H1 (cell line): ENCODE data around the gene MRPL39. TPM values are rescaled to one million over a fixed set of nuclear protein-coding genes. Genes with fewer than 3 reads are reported as not detected.

Experiments used
- CTCF ChIA-PET: fragments of 300-600 bp; sonication (Branson Sonifier 250); formaldehyde crosslinking; loops from one replicate; lab custom pipeline; 2021; ENCODE audit not compliant: partially characterized antibody; lab: Charles Lee
- POLR2A ChIA-PET: fragments of 300-600 bp; sonication (Branson Sonifier 250); formaldehyde crosslinking; loops from one replicate; lab custom pipeline; 2021; ENCODE audit warnings: inconsistent platforms; ENCODE audit not compliant: partially characterized antibody; lab: Charles Lee
- DNase-seq, 2 experiments: peaks; one replicate each; pipeline versions ENCODE4 v3.0.0 to v3.0.0-alpha.2; 2010 to 2022; ENCODE audit warnings: low spot score in 2 of 2, low read depth in 1 of 2, mixed read lengths in 1 of 2
- FAIRE-seq: peaks from 2 replicates; lab custom pipeline; 2011; peaks lifted over from hg19 to GRCh38; lab: Jason Lieb, UNC
- H2AFZ ChIP-seq: 2 replicates; pipeline ENCODE4 v1.8.1; 2012; ENCODE audit warnings: low read length, inconsistent platforms
- H2AK5ac ChIP-seq: 2 replicates; pipeline ENCODE4 v1.6.1; 2013; ENCODE audit warnings: low read depth, low read length
- H2BK120ac ChIP-seq: replicated peaks from 2 replicates; pipeline ENCODE3; 2013; ENCODE audit warnings: low read depth, low read length, inconsistent platforms
- H2BK12ac ChIP-seq: 2 replicates; pipeline ENCODE4 v1.6.1; 2013; ENCODE audit warnings: low read depth, low read length
- H2BK15ac ChIP-seq: 2 replicates; pipeline ENCODE4 v1.6.1; 2013; ENCODE audit warnings: low read length
- H2BK20ac ChIP-seq: 2 replicates; pipeline ENCODE4 v1.6.1; 2013; ENCODE audit warnings: low read length
- H2BK5ac ChIP-seq: 2 replicates; pipeline ENCODE4 v1.6.1; 2013; ENCODE audit warnings: low read depth, low read length
- H3K14ac ChIP-seq: 2 replicates; pipeline ENCODE4 v1.6.1; 2013; ENCODE audit warnings: inconsistent platforms; ENCODE audit not compliant: insufficient read length
- H3K18ac ChIP-seq: 2 replicates; pipeline ENCODE4 v1.6.1; 2013; ENCODE audit warnings: low read length; ENCODE audit errors: extremely low read depth
- H3K23ac ChIP-seq: 2 replicates; pipeline ENCODE4 v1.6.1; 2013; ENCODE audit warnings: inconsistent platforms; ENCODE audit not compliant: insufficient read length
- H3K23me2 ChIP-seq: 2 replicates; pipeline ENCODE4 v1.6.1; 2013; ENCODE audit warnings: low read depth, low read length
- H3K27ac ChIP-seq: 2 replicates; pipeline ENCODE4 v1.6.1; 2011; ENCODE audit warnings: low read depth, low read length, inconsistent platforms
- H3K27me3 ChIP-seq, 4 experiments: replicated peaks in 1 of 4; 1 replicate in 1 of 4; 2 replicates in 3 of 4; pipeline versions ENCODE4 v1.6.1 to v1.8.1; 2011 to 2013; ENCODE audit warnings: low read length in 3 of 4, mild to moderate bottlenecking in 3 of 4, inconsistent platforms in 2 of 4, mixed read lengths in 2 of 4, moderate library complexity in 1 of 4; ENCODE audit not compliant: control insufficient read depth in 3 of 4, insufficient read depth in 3 of 4; ENCODE audit errors: extremely low read depth in 1 of 4
- H3K36me3 ChIP-seq, 4 experiments: 2 replicates each; pipeline versions ENCODE4 v1.6.1 to v1.8.1; 2011 to 2013; ENCODE audit warnings: mild to moderate bottlenecking in 4 of 4, low read length in 3 of 4, moderate library complexity in 2 of 4, control low read depth in 1 of 4, inconsistent platforms in 1 of 4; ENCODE audit not compliant: insufficient read depth in 4 of 4, control insufficient read depth in 2 of 4
- H3K4ac ChIP-seq: replicated peaks from 2 replicates; pipeline ENCODE3; 2013; ENCODE audit warnings: low read length, low read depth, mixed read lengths, inconsistent platforms; ENCODE audit not compliant: insufficient read length
- H3K4me1 ChIP-seq, 4 experiments: replicated peaks in 1 of 4; 1 replicate in 1 of 4; 2 replicates in 3 of 4; pipeline versions ENCODE4 v1.6.1 to v1.8.1; 2011 to 2013; ENCODE audit warnings: low read length in 3 of 4, inconsistent platforms in 2 of 4, mixed read lengths in 1 of 4; ENCODE audit not compliant: insufficient read depth in 4 of 4, control insufficient read depth in 3 of 4
- H3K4me2 ChIP-seq, 2 experiments: 2 replicates each; pipeline versions ENCODE4 v1.6.1 to v1.8.1; 2011 to 2013; ENCODE audit warnings: low read depth in 2 of 2, low read length in 2 of 2, control low read depth in 1 of 2, inconsistent platforms in 1 of 2, mild to moderate bottlenecking in 1 of 2; ENCODE audit not compliant: insufficient read depth in 1 of 2
- H3K4me3 ChIP-seq, 4 experiments: fragments of 200-600, 300-600 bp in 1 of 4; sonication (generic), shearing (Covaris generic), sonication (Bioruptor Twin) in 1 of 4; 2 replicates each; pipeline versions ENCODE4 v1.5.1 to v1.8.1; 2011 to 2016; ENCODE audit warnings: low read length in 4 of 4, low read depth in 3 of 4, control low read depth in 2 of 4, inconsistent platforms in 2 of 4, mild to moderate bottlenecking in 2 of 4, mixed read lengths in 1 of 4, moderate library complexity in 1 of 4; ENCODE audit not compliant: insufficient read depth in 2 of 4; ENCODE audit errors: extremely low read depth in 1 of 4
- H3K56ac ChIP-seq: replicated peaks from 2 replicates; pipeline ENCODE3; 2013; ENCODE audit warnings: low read depth, mild to moderate bottlenecking, mixed read lengths, low read length, inconsistent platforms; ENCODE audit not compliant: insufficient read length
- H3K79me1 ChIP-seq: 2 replicates; pipeline ENCODE4 v1.6.1; 2013; ENCODE audit warnings: low read depth, low read length, control low read depth
- H3K79me2 ChIP-seq, 2 experiments: 2 replicates each; pipeline versions ENCODE4 v1.6.1 to v1.8.1; 2012 to 2013; ENCODE audit warnings: low read length in 2 of 2, mild to moderate bottlenecking in 2 of 2, inconsistent platforms in 1 of 2; ENCODE audit not compliant: insufficient read depth in 2 of 2, control insufficient read depth in 1 of 2
- H3K9ac ChIP-seq, 4 experiments: replicated peaks in 1 of 4; 1 replicate in 1 of 4; 2 replicates in 3 of 4; pipeline versions ENCODE4 v1.6.1 to v1.8.1; 2011 to 2013; ENCODE audit warnings: low read depth in 3 of 4, low read length in 3 of 4, control low read depth in 2 of 4, mild to moderate bottlenecking in 2 of 4, moderate library complexity in 2 of 4, inconsistent platforms in 1 of 4; ENCODE audit errors: extremely low read depth in 1 of 4
- H3K9me3 ChIP-seq, 2 experiments: 2 replicates each; pipeline versions ENCODE4 v1.6.1 to v1.8.1; 2012 to 2013; ENCODE audit warnings: mild to moderate bottlenecking in 2 of 2, moderate library complexity in 2 of 2, control low read depth in 1 of 2, inconsistent platforms in 1 of 2, low read depth in 1 of 2, low read length in 1 of 2, mixed read lengths in 1 of 2; ENCODE audit not compliant: insufficient read depth in 2 of 2
- H4K20me1 ChIP-seq, 2 experiments: replicated peaks in 1 of 2; 2 replicates each; pipeline versions ENCODE3 to v1.8.1; 2011 to 2013; ENCODE audit warnings: inconsistent platforms in 2 of 2, low read length in 2 of 2, mild to moderate bottlenecking in 1 of 2; ENCODE audit not compliant: insufficient read depth in 2 of 2, control insufficient read depth in 1 of 2
- H4K5ac ChIP-seq: 2 replicates; pipeline ENCODE4 v1.6.1; 2013; ENCODE audit warnings: low read length, low read depth, mixed read lengths, inconsistent platforms; ENCODE audit not compliant: insufficient read length
- H4K8ac ChIP-seq: 2 replicates; pipeline ENCODE4 v1.8.0; 2013; ENCODE audit warnings: mild to moderate bottlenecking, moderate library complexity, low read length, inconsistent platforms; ENCODE audit not compliant: insufficient read depth; ENCODE audit errors: extremely low read depth
- H4K91ac ChIP-seq: replicated peaks from 2 replicates; pipeline ENCODE3; 2013; ENCODE audit warnings: low read length, mixed read lengths, inconsistent platforms; ENCODE audit not compliant: insufficient read length
- BCL11A ChIP-seq, 2 experiments: IDR thresholded peaks; one replicate each; pipeline ENCODE4 v1.6.1; 2011; ENCODE audit warnings: low read depth in 2 of 2, low read length in 2 of 2, mild to moderate bottlenecking in 2 of 2
- CBX8 ChIP-seq: fragments of 300-800, 300-1000 bp; sonication (generic); IDR thresholded peaks from 2 replicates; pipeline ENCODE4 v1.7.1; 2016; ENCODE audit warnings: low read depth, low read length, borderline replicate concordance
- CTCF ChIP-seq, 3 experiments: IDR thresholded peaks; 1 replicate in 2 of 3; 2 replicates in 1 of 3; pipeline versions ENCODE4 v1.5.1 to v1.6.1; 2011; ENCODE audit warnings: low read length in 3 of 3, mild to moderate bottlenecking in 3 of 3, inconsistent platforms in 2 of 3, low read depth in 1 of 3, moderate library complexity in 1 of 3; ENCODE audit not compliant: insufficient read depth in 1 of 3; ENCODE audit errors: control extremely low read depth in 1 of 3
- GTF2F1 ChIP-seq: IDR thresholded peaks from 2 replicates; pipeline ENCODE4 v1.6.1; 2012; ENCODE audit warnings: low read depth, low read length, improper control_type of control experiment, borderline replicate concordance
- JUN ChIP-seq: IDR thresholded peaks from 2 replicates; pipeline ENCODE4 v1.6.1; 2011; ENCODE audit warnings: low read depth, mild to moderate bottlenecking, improper control_type of control experiment, low read length
- KDM5A ChIP-seq: fragments of 200-600 bp; IDR thresholded peaks from 2 replicates; pipeline ENCODE4 v1.7.1; 2012; ENCODE audit warnings: mild to moderate bottlenecking, low read length, inconsistent platforms, mixed read lengths
- MAFK ChIP-seq: IDR thresholded peaks from 2 replicates; pipeline ENCODE4 v1.6.1; 2012; ENCODE audit warnings: low read depth, mild to moderate bottlenecking, improper control_type of control experiment, low read length
- NRF1 ChIP-seq: IDR thresholded peaks from 2 replicates; pipeline ENCODE4 v1.6.1; 2011; ENCODE audit warnings: mild to moderate bottlenecking, low read depth, low read length, improper control_type of control experiment
- POLR2AphosphoS5 ChIP-seq: IDR thresholded peaks from 2 replicates; pipeline ENCODE4 v1.6.1; 2011; ENCODE audit warnings: low read depth, low read length
- POU5F1 ChIP-seq: IDR thresholded peaks from 2 replicates; pipeline ENCODE4 v1.6.1; 2011; ENCODE audit warnings: low read depth, mild to moderate bottlenecking, low read length, moderate library complexity
- SIRT6 ChIP-seq: IDR thresholded peaks from one replicate; pipeline ENCODE4 v1.7.1; 2012; ENCODE audit warnings: low read length, inconsistent platforms
- SUZ12 ChIP-seq: fragments of 200-600 bp; sonication (generic); IDR thresholded peaks from 2 replicates; pipeline ENCODE4 v1.6.1; 2012; ENCODE audit warnings: mild to moderate bottlenecking, inconsistent platforms, low read length, moderate library complexity, mixed read lengths
- TAF7 ChIP-seq: optimal IDR thresholded peaks from 2 replicates; pipeline ENCODE3; 2011; ENCODE audit warnings: low read depth, mild to moderate bottlenecking, inconsistent platforms, low read length, moderate library complexity, borderline replicate concordance
- WGBS, 2 experiments: shearing (Covaris generic) in 1 of 2; methylation state at CpG; one replicate each; pipeline versions ENCODE4 v1.1.6 to v1.1.7; 2013 to 2015; ENCODE audit warnings: low lambda C conversion rate in 2 of 2, mixed read lengths in 2 of 2, inconsistent platforms in 1 of 2, low coverage in 1 of 2, missing lambda C conversion rate in 1 of 2; ENCODE audit not compliant: insufficient replicate concordance in 2 of 2, insufficient coverage in 1 of 2, insufficient read length in 1 of 2; ENCODE audit errors: extremely low coverage in 1 of 2, missing lambda C conversion rate in 1 of 2; 5-methylcytosine and 5-hydroxymethylcytosine counted together
- polyA plus RNA-seq, 7 experiments: library from polyadenylated mRNA; depleted of rRNA in 3 of 7; stranded (reverse) in 5 of 7; unstranded in 2 of 7; fragments of >200 nt in 5 of 7; fragments of 200-250 nt in 2 of 7; gene quantifications; 1 replicate in 5 of 7; 2 replicates in 1 of 7; 4 replicates in 1 of 7; pipeline versions ENCODE4 v1.2.1 to v1.2.3, GENCODE V29; 2011 to 2013; ENCODE audit warnings: missing spikeins in 2 of 7, mixed read lengths in 2 of 7
- total RNA-seq: library from RNA; stranded (reverse); fragmentation: NEBNext Ultra II Directional; extraction: Animal tissue kit (Norgen Biotek cat#: 25700); gene quantifications from 2 replicates; pipeline ENCODE4 v1.2.1, GENCODE V29; 2021

The MRPL39 gene
- total and polyA plus RNA-seq, 2 of the 8 experiments (the other 6 are each of a cell fraction or from before 2014, with no cell fraction given), result 20.3 to 43.2 TPM

- Histone ChIP-seq H3K23me2 (no peaks in the 10 kb centered on the region), H3K4ac (no peak overlapping the region), H2AFZ (no peak overlapping the region), H3K9me3 (no peaks in the 10 kb centered on the region), H3K79me1 (no peaks in the 10 kb centered on the region), H2BK120ac (no peak overlapping the region), H3K4me2 (no peak overlapping the region), H2BK12ac (no peak overlapping the region), H3K4me3 (no peak overlapping the region), H3K14ac (no peak overlapping the region), H3K27ac (no peak overlapping the region), H3K79me2 (no peaks in the 10 kb centered on the region), H3K4me1 (peaks cover 0 to 3% (median 0%) of the 10 kb centered on the region in 4 experiments; a peak in 2 of 7 replicates), H3K56ac (no peak overlapping the region), H4K91ac (no peak overlapping the region), H2BK15ac (no peak overlapping the region), H3K36me3 (no peaks in the 10 kb centered on the region), H3K23ac (no peak overlapping the region), H4K20me1 (no peaks in the 10 kb centered on the region), H3K18ac (no peak overlapping the region), H2BK5ac (no peak overlapping the region), H2BK20ac (no peak overlapping the region), H4K8ac (no peak overlapping the region), H3K27me3 (no peaks in the 10 kb centered on the region), H2AK5ac (no peak overlapping the region), H4K5ac (no peak overlapping the region), H3K9ac (no peak overlapping the region)
- WGBS, 2 experiments, result 100% methylated on average over 2 of the region's 2 CpGs; no CpG with 5 or more reads in 1 of the 2 experiments
- DNase-seq (no peak), FAIRE-seq (no peak)
- CTCF ChIA-PET, result interaction anchor here (1.4 kb wide), 1 partner anchor 52 kb away, joined by 3 read pairs; no protein-coding TSS in a partner anchor
- POLR2A ChIA-PET, result interaction anchor here (1.3 kb wide), 1 partner anchor 50 kb away, joined by 4 read pairs; no protein-coding TSS in a partner anchor
- TF ChIP-seq KDM5A (no peak), GTF2F1 (no peak), MAFK (no peak), TAF7 (no peak), NRF1 (no peak), POU5F1 (no peak), POLR2AphosphoS5 (no peak), CBX8 (no peak), CTCF (IDR thresholded peaks at IDR 0.05; ENCODE audit: control extremely low read depth in 1 of 3, insufficient read depth in 1 of 3, low read depth in 1 of 3, low read length in 3 of 3) (no peak), JUN (no peak), BCL11A (IDR thresholded peaks at IDR 0.05; ENCODE audit: low read depth in 2 of 2, low read length in 2 of 2) (no peak), SIRT6 (no peak), SUZ12 (no peak)
These were observed 49.1 kb upstream of the MRPL39 start for GRCh38 chr21:25656412-25656811.
